ENCODE data around the gene DOCK3.

- TF ChIP-seq POLR2AphosphoS5 (IDR thresholded peaks at IDR 0.05) (no peak), CTCF (IDR thresholded peaks at IDR 0.05) (no peak), EP300 (IDR thresholded peaks at IDR 0.05) (no peak)
Measured at GRCh38 chr3:51146781-51147180, 472.1 kb downstream of the DOCK3 start.
